GM21367 (cell line): ENCODE measurements around the gene PRR5L.
A peak's percentile ranks its signal among the peaks of the same experiment; 100 is the strongest.

Source experiments
- ATAC-seq: cut with Tn5 transposase; IDR thresholded peaks from one replicate; pipeline ENCODE4 v1.9.1; 2021; ENCODE audit not compliant: unreplicated experiment

PRR5L gene

GRCh38 chr11:36278531-36279282 is 17.4 kb upstream of the PRR5L start:
- ATAC-seq: no peak

GRCh38 chr11:36280531-36280930 is 15.6 kb upstream of the PRR5L start:
- ATAC-seq: no peak

GRCh38 chr11:36281850-36282249 is 14.2 kb upstream of the PRR5L start:
- no peak for ATAC-seq

GRCh38 chr11:36282926-36283325 is 13.2 kb upstream of the PRR5L start:
- no peak for ATAC-seq

GRCh38 chr11:36288442-36289225 is 7.5 kb upstream of the PRR5L start:
- ATAC-seq: no peak

- ATAC-seq: peak; percentile 99
These were observed 6.7 kb upstream of the PRR5L start, which contains the start of gene COMMD9 for GRCh38 chr11:36289226-36289852. COMMD9 (minus strand) TSS chr11:36289424; CDS start chr11:36289412, 12 bp downstream.

- ATAC-seq: peak; percentile 31
These were observed 3.8 kb upstream of the PRR5L start for GRCh38 chr11:36292311-36292722.

GRCh38 chr11:36296884-36297543 is 926 bp downstream of the PRR5L start:
- ATAC-seq: no peak

- ATAC-seq: no peak
These were observed 4.6 kb downstream of the PRR5L start for GRCh38 chr11:36300650-36301049.

- ATAC-seq: no peak
These were observed 8.3 kb downstream of the PRR5L start for GRCh38 chr11:36304351-36304750.

GRCh38 chr11:36305047-36305446 is 9.0 kb downstream of the PRR5L start:
- no peak for ATAC-seq

- ATAC-seq: no peak
These were observed 10.8 kb downstream of the PRR5L start for GRCh38 chr11:36306888-36307287.

- no peak for ATAC-seq
These were observed 12.5 kb downstream of the PRR5L start for GRCh38 chr11:36308577-36308976.

- ATAC-seq: no peak
These were observed 13.7 kb downstream of the PRR5L start for GRCh38 chr11:36309779-36310178.

- ATAC-seq: no peak
These were observed 16.0 kb downstream of the PRR5L start for GRCh38 chr11:36311926-36312595.

- no peak for ATAC-seq
These were observed 16.8 kb downstream of the PRR5L start for GRCh38 chr11:36312611-36313472.

GRCh38 chr11:36313750-36314433 is 17.8 kb downstream of the PRR5L start:
- no peak for ATAC-seq

GRCh38 chr11:36314434-36314767 is 18.3 kb downstream of the PRR5L start:
- ATAC-seq: no peak

- no peak for ATAC-seq
These were observed 20.0 kb downstream of the PRR5L start for GRCh38 chr11:36316049-36316448.
